HG03045 (cell line): Measurements from ENCODE around the gene PLXDC1.
A peak's percentile ranks its signal among the peaks of the same experiment; 100 is the strongest.

ENCODE experiments used
- ATAC-seq: cut with Tn5 transposase; IDR thresholded peaks from one replicate; pipeline ENCODE4 v1.9.1; 2021; ENCODE audit warnings: mild to moderate bottlenecking, moderate library complexity; ENCODE audit not compliant: unreplicated experiment

Gene PLXDC1

GRCh38 chr17:39158623-39159022 lies 7.2 kb upstream of the PLXDC1 start:
- ATAC-seq = no peak

DNA sequence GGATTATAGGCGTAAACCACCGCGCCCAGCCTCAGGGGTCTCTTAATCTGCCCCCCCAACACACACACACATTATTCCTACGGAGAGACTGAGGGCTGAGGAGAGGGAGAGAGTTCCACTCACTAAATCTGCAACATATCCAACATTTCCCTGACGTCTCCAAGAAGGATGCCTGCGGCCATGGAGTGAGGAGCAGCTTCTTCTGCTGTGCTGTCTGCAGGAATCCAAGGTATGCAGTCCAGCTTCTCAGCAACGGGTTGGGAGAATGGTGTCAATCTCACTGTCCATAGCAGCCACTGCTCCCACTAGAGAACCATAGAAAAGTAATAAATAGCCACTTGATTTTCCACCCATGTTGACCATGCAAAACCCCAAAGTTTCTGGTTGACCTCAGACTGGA lies 5.1 kb upstream of the PLXDC1 start:
- ATAC-seq = no peak

- ATAC-seq = no peak
Observed at GRCh38 chr17:39155654-39156053, 4.2 kb upstream of the PLXDC1 start.

- peak; percentile 40 for ATAC-seq
Observed at GRCh38 chr17:39153599-39154051, 2.2 kb upstream of the PLXDC1 start.

DNA sequence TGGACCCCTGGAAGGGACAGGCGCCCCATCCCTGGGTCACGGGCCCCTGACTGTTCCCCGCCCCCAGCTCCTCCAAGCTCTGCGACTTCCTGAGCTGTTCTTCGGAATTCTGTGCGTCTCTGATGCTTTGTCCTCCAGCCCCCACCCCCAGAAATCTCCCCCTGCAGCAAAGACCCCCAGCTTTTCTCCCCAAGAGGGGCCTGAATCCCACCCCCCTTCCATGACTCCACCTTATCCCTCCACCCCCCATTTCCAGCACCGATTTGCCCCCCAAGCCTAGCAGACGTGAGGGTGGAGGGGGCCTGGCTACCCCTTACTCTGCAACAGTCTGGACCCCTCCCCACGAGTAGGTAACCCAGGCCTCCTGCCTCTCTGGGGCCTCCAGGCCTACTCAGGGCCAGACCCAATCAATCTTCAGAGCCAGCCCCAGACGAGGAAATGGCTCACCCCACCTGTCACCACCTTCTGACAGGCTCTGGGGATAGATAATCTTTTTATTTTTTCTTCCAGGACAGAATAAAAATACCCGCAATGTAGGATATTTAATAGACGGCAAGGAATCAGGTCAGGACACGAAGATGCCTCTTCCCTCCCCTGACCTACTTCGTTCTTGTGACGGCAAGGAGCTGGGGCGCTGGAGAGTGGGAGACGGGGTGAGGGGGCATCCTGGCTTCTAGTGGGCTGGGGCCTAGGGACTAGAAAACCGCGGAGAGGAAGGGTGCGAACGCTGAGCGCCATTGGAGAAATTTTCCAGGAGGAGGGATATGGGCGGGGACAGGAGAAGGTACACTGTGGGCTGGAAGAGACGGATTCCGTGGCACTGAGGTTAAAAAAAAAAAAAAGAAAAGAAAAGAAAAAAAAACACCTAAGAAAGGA lies 744 bp upstream of the PLXDC1 start:
- no peak for ATAC-seq

- ATAC-seq = no peak
Observed at GRCh38 chr17:39150795-39151149, 665 bp downstream of the PLXDC1 start.

GRCh38 chr17:39150104-39150634 lies 1.3 kb downstream of the PLXDC1 start:
- ATAC-seq = no peak

- no peak for ATAC-seq
Observed at GRCh38 chr17:39147221-39148185, 3.9 kb downstream of the PLXDC1 start.

GRCh38 chr17:39146273-39146672 lies 5.2 kb downstream of the PLXDC1 start:
- ATAC-seq = no peak

DNA sequence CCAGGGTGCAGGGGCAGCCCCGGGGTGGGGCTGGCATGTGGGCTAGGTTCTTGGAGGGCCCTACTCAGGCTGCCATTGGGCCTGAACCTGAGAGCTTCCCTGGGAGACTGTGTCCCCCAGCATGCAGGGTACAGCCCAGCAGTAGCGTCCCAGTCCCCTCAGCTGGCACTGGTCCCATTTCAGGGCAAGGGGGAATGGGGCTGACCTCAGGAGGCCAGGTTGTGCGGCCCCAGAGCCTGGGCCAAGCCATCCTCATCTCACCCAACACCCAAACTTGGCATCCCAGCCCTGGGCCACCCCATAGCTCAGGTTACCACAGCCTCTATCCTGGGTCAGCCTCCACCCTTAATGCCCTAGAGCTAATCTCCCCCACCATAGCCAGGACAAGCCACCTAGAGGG lies 6.3 kb downstream of the PLXDC1 start:
- ATAC-seq = no peak

- ATAC-seq = no peak
Observed at GRCh38 chr17:39144416-39144840, 7.0 kb downstream of the PLXDC1 start.

DNA sequence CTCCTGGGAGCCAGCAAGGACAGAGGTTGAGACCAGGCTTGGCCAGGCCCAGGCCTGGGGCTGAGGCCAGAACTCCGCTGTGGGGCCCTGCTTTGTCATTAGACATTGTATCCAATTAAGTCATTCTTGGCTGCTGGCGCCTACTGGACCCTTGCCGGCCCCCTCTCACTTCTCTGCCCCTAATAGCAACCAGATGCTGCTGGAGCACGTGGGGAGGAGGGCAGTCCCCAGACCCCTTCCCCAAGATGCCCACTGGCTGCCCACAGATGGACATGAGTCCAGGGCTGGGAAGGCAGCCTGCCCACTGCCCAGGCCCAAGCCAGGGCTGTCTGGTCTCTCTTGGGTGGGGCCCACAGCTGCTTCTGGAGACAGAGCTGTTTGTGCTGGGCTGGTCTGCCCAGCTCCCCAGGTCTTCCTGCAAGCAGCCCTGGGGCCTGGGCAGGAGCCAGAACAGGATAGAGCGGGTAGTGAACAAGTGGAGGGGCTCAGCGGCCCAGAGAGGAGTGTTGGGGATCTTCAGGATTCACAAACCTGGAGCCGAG lies 7.8 kb downstream of the PLXDC1 start:
- ATAC-seq = no peak

GRCh38 chr17:39141915-39142664 lies 9.3 kb downstream of the PLXDC1 start:
- no peak for ATAC-seq

DNA sequence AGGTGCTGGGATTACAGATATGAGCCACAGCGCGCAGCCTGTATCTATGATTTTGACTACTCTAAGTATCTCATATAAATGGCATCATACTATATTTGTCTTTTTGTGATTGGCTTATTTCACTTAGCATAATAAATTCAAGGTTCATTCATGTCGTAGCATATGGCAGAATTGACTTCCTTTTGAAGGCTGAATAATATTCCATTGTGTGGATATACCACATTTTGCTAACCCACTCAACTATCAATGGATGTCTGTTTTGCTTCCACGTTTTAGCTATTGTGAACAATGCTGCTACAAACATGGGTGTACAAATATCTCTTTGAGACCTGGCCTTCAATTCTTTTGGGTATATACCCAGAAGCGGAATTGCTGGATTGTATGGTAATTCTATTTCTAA lies 10.1 kb downstream of the PLXDC1 start:
- ATAC-seq = no peak

DNA sequence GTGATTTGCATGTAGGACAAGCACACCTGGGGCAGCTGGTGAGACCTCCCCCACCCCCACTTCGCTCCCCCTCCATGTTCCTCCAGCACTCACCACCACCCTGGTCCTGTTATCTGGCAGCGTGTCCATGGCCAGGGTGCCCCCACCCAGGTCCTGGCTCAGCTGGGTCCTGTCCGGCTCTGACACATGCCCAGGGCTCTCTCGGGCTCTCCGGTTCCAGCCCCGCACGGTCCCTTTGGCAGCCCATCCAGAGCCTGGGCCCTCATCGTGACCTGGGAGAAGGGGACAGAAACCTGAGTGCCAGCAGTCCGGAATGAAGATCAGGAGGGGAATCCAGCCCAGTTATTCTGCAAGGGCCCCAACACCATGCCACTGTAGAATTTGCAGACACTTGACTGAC lies 11.9 kb downstream of the PLXDC1 start:
- ATAC-seq = no peak

DNA sequence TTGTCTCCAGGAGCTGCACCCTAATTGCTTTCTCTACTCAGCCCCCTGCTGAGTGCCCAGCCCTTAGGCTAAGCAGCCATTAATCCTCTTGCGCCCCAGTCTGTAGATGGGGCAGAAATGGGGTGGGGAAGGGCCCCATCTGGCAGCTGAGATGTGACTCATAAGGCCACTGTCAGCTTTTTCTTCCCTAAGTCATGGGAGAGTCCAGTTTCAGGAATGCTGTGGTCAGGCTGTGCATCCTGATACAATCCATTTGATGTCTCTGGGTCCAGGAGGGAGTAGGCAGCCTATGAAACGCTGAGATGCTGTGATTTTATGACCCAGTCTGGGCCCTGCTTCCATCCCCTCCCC lies 12.3 kb downstream of the PLXDC1 start:
- ATAC-seq = no peak

- no peak for ATAC-seq
Observed at GRCh38 chr17:39138431-39139160, 12.8 kb downstream of the PLXDC1 start.

GRCh38 chr17:39134878-39135277 lies 16.6 kb downstream of the PLXDC1 start:
- ATAC-seq = no peak

- no peak for ATAC-seq
Observed at GRCh38 chr17:39132192-39132610, 19.2 kb downstream of the PLXDC1 start.

DNA sequence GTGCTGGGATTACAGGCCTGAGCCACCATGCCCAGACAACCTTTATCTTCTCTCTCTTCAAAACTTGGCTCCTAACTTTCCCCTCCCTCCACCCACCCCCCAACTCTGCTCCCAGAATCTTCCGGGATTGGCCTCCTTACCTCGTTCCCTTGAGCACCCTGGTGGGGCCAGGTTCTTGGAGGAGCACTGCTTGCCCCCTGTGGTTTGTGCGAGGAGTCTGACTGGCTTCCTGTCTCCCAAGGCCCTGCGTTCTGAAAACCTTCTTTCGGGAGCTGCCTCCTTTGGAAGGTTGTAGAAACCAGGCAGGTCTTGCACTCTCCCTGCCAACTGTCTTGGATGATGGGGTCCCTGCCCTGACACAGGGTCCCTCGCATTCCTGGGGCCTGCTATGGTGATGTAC lies 19.8 kb downstream of the PLXDC1 start:
- no peak for ATAC-seq
